NCI-H1930 (cell line): ENCODE data around the gene CACNA1C.

Experiments
- DNase-seq, 2 experiments: peaks; one replicate each; lab custom pipeline; 2025; lab: John Stamatoyannopoulos, UW

Gene CACNA1C

DNA sequence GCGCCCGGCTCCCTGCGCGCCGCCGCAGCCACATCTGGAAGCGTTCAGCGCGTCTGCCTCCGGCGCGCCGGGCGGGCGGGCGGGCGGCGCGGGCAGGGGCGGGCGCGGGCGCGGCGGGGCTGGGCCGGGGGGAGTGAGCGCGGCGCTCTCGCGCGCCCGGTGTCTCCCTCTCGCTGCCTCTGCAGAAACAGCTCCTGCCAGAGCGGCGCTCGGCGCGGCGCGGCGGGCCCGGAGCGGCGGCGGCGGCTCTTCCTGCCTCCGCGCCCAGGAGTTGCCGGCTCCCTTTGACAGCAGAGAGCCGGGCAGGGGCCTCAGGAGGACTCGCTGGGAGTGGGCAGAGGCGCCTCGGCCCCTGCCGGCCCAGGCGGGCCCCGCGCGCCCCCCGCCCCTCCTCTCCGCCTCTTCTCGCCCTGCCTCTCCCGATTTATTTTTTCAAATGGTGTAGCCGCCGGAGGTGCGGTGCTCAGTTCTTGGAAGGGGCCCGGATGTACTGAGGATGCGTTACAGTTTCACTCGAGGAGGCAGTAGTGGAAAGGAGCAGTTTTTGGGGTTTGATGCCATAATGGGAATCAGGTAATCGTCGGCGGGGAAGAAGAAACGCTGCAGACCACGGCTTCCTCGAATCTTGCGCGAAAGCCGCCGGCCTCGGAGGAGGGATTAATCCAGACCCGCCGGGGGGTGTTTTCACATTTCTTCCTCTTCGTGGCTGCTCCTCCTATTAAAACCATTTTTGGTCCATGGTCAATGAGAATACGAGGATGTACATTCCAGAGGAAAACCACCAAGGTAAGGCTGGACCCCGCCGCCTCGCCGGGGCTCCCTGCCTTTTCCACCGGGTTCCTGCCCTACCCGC is at the start of gene CACNA1C:
Gene CACNA1C, plus strand, starts transcription at position 162 of the 853 bp plus-strand sequence. Its CDS starts 576 bp downstream, at position 738.
- peak; percentile 53 to 78 for DNase-seq

- DNase-seq, result peak in 1 of 2 experiments; percentile 54
These were observed 49.1 kb upstream of the CACNA1C start for GRCh38 chr12:2003676-2004112.

GRCh38 chr12:2004113-2004929 is 48.5 kb upstream of the CACNA1C start, which contains the start of gene DCP1B:
DCP1B (minus strand) TSS chr12:2004457; CDS start chr12:2004431, 26 bp downstream.
- peak; percentile 94 to 95 for DNase-seq

DNA sequence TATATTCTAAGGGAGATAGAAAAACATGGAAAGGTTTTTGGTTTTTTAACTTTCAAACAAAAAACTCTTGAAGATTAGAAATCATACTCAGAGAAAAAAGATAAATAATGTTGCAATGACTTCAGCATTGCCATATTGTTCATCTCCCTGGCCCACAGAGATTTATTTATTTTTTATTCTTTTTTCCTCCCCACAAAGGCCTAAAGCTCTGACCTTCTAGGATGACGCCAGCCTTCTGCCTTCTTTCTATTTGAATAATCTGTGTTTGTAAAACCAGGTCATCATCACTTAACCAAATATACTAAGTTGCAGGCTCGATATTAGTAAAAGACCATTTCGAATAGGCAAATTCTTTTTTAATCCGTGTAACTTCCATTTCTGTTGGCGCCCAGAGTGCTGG is 44.1 kb upstream of the CACNA1C start:
- peak in 1 of 2 experiments; percentile 58 for DNase-seq

- DNase-seq, result no peak
These were observed 43.2 kb upstream of the CACNA1C start for GRCh38 chr12:2009623-2010022.

DNA sequence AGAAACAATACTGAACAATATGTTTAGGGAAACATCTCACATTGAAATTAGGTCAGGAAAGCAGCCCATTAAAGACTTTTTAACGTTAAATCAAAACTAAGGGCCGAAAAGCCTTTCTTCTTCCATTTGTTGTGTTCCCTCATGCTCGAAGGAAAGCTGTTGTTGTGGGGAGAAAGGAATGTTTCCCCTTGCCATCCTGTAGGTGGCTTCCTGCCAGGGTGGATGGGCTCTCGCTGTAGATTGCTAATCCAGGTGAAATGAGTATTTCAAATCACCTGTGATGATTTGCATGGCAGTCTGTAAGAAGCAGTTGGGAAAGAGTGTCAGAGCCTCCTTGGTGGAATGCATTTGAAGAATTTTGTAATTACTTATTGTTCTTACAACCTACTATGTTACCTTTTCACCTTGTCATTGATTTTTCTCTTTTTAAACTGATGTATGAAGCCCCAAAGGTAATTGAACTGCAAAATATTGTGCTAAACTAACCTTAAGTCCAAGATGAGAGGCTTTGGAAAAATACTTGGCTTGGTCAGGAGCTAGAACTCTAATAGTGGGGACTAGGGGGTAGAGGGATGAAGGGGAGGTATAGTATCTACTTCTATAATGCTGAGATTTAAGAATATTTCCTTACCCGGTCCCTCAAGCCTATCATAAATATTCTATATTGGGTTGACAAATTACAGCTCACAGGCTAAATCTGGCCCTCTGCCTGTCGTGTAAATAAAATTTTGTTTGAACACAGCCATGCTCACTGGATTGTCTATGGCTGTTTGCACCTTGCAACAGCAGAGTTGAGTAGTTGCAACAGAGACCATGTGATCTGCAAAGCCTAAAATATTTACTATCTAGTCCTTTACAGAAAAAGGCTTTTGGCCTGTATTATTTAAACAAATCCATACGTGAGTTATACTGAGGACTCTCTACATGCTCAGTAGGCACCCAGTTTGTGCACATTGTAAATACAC is 40.9 kb upstream of the CACNA1C start:
- peak in 1 of 2 experiments; percentile 57 for DNase-seq

GRCh38 chr12:2013086-2013485 is 39.7 kb upstream of the CACNA1C start:
- no peak for DNase-seq

- DNase-seq, result no peak
These were observed 39.1 kb upstream of the CACNA1C start for GRCh38 chr12:2013527-2014223.

DNA sequence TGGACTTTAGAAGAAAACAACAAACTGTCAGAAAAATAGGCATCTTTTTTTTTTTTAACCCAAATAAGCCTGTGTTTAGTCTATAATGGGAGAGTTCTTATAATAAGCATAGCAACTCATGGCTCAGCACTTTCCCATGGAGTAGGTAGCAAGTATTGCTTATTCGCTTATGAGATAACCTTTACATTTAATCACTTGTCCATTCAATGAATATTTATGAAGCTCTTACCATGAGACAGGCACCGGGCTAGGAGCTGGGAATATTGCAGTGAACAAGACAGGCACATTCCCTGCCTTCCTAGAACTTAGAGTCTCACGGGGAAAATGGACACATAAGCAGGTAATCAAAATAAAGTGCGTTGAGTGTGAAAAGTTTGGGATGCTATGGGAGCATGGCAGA is 38.6 kb upstream of the CACNA1C start:
- no peak for DNase-seq

GRCh38 chr12:2016862-2017545 is 35.8 kb upstream of the CACNA1C start:
- DNase-seq, result no peak

GRCh38 chr12:2017546-2018337 is 35.0 kb upstream of the CACNA1C start:
- DNase-seq, result peak in 1 of 2 experiments; percentile 37

DNA sequence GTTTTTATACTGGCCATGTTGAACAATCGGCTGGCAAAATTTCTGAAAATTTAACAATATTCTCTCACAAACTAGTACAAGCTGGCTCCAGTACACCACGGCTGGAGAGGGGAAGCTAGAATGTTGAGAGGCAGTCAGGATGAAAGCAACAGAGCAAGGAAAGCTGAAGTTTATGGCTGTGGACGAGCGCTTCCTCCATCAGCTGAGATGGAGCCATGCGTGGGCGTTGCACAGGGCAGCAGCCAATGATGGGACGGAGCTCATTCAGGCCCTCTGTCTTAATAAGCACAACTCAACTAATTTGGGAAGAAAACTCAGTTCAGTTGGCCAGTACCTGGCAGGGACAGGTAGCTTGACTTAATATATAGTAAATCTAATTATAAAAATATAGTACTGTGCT is 34.4 kb upstream of the CACNA1C start:
- DNase-seq, result no peak

DNA sequence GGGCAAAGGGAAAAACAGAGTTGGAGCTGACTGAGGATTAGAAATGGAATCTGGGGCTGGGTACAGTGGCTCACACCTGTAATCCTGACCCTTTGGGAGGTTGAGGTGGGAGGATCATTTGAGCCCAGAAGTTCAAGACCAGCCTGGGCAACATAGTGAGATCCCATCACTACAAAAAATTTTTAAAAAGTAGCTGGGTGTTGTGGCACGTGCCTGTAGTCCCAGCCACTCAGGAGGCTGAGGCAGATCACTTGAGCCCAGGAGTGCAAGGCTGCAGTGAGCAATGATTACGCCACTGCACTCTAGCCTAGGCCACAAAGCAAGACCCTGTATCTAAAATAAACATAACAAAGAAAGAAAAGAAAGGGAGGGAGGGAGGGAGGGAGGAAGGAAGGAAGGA is 33.7 kb upstream of the CACNA1C start:
- DNase-seq, result no peak

DNA sequence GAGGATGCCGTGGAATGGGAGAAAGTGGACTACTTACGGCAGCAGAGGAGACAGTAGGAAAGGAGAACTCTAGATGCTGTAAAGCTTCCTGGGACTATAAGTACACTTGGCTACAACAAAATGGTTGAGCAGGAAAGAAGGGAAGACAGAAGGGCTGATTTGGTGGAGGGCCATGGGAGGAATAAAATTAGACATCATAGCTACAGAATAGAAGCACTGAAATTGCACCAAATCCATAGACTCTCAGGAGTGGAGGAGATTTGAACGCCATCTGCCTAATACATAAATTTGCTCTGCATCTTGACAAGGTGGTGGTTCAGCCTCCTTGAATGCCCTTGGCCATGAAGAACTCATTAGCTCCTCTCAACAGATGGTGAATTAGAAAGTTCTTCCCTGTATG is 32.3 kb upstream of the CACNA1C start:
- DNase-seq, result no peak

GRCh38 chr12:2023365-2023764 is 29.4 kb upstream of the CACNA1C start:
- DNase-seq, result no peak

- DNase-seq, result no peak
These were observed 25.4 kb upstream of the CACNA1C start for GRCh38 chr12:2027351-2027750.

- DNase-seq, result no peak
These were observed 22.9 kb upstream of the CACNA1C start for GRCh38 chr12:2029851-2030250.

DNA sequence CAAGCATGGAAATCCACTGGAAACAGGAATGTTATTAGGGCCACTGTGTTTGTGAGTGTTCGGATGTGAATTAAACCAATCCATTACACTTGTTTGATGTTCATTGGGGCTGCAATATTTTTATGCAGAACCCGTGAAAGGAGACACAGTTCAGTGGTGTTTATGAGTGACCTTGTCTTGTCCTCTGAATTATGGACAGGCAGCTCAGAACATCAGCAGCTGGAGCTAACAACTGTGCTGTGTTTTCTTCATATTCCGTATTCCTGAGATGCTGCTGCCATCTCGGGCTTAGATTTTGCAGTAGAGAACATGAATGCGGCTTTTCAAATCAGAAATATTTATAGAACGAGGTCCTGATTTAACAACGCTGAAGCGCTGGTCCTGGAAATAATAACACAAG is 20.3 kb upstream of the CACNA1C start:
- no peak for DNase-seq

DNA sequence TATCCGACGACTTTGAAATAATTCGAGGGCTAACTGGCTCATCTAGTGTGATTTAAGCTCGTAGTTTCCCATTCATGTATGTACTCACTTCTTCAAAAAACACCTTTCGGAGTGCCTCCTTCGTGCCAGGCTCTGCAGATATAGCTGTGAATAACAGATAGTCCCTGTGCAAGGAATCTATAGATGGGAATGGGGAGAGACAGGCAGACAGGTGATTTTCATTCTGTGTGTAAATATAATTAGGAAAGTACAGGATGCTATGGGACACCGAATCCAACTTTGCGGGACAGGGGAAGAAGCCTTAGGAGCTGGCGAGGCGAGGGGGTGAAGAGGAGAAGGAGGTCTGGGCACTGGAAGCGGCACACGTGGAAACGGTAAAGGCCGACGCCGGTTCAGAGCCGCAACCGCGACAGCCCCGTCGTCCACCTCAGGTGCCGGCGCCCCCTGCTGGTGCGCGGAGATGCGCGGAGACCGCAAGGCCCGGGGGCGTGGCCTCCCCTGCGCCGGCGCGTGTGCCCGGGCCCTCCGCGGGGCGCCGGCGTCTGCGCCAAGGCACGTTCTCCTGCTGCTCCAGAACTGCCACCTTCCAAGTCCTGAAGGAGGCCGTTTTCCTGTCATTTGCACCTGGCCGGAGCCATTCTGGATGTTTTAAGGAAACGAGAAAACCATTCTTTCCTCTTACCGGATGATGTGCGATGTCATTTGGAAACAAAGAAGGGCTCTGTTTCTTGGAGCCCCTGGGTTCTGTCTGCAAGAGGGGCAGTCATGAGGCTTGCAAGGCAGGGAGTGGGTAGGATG is 18.0 kb upstream of the CACNA1C start:
- peak; percentile 85 to 97 for DNase-seq
